Stromal cell of bone marrow (primary cell): ENCODE measurements around the gene RAB3B.
"Not testable (repeated sequence)": the region's sequence is repeated elsewhere in the genome, so short reads cannot be mapped to it uniquely, and the experiment has no call there.

Experiments used
- DNase-seq: peaks from one replicate; pipeline ENCODE4 v3.0.0-alpha.2; 2012; ENCODE audit warnings: low read depth

Gene RAB3B

DNA sequence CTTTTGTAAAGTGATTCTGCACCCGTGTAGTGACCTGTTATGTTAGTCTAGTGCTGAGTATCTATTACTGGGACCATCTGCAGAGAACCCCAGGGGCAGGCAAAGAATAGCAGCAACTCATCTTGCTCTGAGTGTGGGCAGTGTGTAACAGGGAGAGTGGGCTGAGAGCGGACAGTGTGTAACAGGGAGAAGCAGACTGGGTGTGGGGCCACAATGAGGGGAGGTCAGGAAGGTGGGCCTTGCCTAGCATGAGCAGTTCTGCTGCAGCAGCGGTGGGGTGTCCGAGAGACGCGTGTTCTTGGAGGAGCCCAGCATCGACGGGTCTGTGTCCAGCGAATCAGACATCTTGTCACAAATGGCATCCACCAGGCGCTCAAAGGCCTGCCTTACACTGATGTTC lies 70.8 kb downstream of the RAB3B start:
- no peak for DNase-seq

GRCh38 chr1:51916587-51917405 lies 73.7 kb downstream of the RAB3B start:
- DNase-seq = no peak

- DNase-seq = no peak
These were observed 74.5 kb downstream of the RAB3B start for GRCh38 chr1:51915951-51916350.

- no peak for DNase-seq
These were observed 77.6 kb downstream of the RAB3B start for GRCh38 chr1:51912881-51913280.

- DNase-seq = no peak
These were observed 80.1 kb downstream of the RAB3B start for GRCh38 chr1:51910221-51911000.

DNA sequence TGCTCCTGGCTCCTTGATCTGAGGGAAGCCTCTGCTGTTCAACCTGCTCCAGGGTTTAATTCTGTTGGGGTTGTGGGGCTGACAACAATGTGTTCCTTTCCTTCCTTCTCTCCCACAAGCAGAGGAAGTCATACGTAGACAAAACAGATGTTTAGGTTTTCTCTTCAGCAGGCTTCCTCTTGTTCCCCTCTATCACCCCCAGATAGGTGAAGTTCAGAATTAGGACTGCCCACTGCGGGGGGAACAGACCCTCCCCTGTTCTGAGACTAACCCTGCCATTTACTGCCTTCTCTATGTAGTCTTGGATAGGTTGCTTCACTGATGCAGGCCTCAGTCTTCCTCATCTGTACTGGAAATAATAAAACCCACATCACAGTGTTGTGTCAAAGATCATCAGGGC lies 82.0 kb downstream of the RAB3B start:
- no peak for DNase-seq

GRCh38 chr1:51907079-51907702 lies 83.3 kb downstream of the RAB3B start:
- DNase-seq = no peak

DNA sequence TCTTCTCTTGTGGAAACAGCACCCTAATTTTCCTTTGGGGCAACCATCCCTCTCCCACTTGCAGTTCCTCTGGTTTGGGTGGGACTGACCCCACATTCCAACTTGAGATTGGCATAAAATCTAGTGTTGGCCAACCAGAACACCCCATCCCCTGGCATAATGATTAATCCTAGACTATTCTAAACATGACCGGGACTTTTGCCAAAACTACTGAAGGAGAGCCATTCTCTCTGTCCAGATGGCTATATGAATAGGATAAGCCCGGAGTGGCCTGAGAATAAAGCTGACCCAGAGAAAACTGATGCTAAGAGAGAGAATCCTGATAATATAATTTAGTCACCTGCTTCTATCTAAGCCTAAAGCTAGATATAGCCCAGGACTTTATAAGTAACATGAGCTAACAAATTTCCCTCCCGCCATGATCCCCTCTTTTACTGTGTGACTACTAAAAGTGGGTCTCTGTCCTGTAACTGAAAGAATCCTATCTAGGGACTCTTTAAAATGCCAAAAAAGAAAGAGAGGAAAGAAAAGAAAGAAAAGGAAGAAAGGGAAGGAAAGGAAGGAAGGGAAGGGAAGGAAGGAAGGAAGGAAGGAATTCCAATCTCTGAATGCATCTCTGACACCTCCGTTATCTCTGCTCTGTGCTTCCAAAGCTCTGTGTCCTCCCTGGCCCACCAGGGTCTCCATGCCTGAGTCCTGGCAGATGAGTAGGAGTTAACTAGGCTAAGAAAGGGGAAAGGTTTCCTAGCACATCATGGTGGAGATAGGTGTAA lies 84.0 kb downstream of the RAB3B start:
- DNase-seq = no peak

GRCh38 chr1:51902456-51902855 lies 88.0 kb downstream of the RAB3B start:
- no peak for DNase-seq

DNA sequence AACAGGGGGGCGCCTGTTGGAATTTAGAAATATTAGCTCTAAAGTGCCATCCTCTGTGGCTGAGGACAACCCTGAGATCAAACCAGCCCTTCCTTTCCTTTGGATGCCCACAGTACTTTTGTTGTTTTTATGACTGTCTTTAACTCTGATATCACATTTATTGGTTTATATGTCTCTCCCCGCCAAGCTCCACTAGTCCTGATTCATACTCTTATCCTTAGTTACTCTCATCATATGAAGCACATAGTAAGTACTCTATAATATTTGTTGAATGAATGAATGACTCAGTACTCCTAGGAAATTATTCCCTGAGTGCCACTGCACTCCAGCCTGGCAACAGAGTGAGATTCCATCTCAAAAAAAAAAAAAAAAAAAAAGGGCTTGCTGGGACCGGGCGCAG lies 89.3 kb downstream of the RAB3B start:
- DNase-seq = no peak

DNA sequence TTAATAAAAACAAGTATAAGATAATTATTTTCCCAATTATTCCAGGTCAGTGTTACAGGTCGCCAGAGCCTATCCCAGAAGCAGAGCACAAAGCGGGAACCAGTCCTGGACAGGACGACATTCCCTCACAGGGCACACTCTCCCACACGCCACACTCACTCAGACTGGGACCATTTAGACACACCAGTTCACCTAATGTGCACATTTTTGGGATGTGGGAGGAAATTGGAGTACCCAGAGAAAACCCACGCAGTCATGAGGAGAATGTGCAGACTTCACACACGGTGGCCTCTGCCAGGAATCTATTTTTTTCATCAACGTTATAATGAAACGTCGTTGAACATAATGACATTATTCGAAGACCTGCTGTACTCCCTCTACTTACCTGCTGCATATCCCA lies 91.5 kb downstream of the RAB3B start:
- DNase-seq = no peak

DNA sequence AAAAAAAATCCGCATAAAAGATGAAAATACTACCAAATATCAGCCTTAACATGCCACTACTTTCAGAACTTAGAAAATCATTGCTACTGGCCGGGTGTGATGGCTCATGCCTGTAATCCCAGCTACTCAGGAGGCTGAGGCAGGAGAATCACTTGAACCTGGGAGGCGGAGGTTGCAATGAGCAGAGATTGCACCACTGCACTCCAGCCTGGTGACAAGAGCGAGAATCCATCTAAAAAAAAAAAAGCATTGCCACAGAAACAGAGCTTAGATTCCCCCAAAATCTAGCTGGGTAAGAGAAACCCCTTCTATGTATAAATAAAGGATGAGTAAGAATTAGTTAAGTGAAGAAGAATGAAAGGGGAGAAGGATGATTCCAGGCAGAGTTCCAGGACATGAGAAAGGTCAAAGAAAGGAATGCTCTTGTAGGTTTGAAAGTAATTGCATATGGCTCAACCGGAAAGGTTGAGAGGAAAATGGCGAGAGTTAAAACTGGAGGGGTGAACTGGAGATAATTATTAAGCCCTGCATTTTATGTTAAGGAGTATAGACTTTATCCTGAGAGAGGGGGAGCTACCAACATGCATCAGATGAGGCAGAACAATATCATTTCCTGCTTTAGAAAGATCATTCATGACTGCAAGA lies 92.3 kb downstream of the RAB3B start:
- no peak for DNase-seq

GRCh38 chr1:51897699-51898031 lies 92.8 kb downstream of the RAB3B start:
- DNase-seq = no peak

DNA sequence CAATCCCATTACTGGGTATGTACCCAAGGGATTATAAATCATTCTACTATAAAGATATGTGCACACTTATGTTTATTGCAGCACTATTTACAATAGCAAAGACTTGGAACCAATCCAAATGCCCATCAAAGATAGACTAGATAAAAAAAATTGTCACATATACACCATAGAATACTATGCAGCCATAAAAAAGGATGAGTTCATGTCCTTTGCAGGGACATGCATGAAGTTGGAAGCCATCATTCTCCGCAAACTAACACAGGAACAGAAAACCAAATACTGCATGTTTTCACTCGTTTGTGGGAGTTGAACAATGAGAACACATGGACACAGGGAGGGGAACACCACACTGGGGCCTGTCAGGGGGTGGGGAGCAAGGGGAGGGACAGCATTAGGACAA lies 95.8 kb downstream of the RAB3B start:
- DNase-seq = not testable (repeated sequence)

DNA sequence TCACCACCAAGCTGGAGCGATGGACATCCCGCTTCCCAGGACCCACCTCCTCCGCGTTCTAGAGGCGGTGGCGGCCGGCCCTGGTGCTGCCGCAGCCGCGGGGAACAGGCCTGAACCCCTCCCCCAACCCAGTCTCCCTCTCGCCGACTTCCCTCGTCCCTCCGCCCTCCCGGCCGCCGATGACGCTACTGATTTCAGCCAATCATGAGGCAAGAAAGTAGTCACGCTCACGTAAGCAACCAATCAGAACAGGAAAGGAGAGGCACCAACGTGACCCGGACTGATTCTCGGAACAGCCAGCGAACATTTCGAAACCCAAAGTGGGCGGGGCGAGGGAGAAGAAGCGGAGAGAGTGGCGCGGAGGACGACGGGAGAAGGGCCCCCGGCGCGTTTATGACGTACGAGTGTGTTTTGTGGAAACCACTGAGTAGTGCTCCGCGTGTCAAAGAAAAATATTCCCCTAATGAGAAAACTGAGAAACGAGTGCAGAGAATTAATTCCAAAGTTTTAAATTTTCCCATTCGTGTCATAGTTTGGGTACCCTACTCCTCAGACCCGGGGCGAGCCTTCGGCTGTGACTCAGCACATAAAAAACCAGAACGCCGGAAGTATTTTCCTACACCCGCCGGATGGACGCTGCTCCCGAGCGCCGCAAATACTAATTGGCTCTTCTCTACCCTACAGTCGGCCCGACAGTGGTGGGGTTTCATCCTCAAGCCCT lies 111.7 kb downstream of the RAB3B start, which contains the start of gene NRDC:
TSS of gene NRDC (minus strand) at position 112 of the 721 bp plus-strand sequence. CDS start 112 bp downstream, outside the sequence.
- DNase-seq = peak; percentile 100

- DNase-seq = no peak
These were observed 112.2 kb downstream of the RAB3B start for GRCh38 chr1:51878308-51878615.

DNA sequence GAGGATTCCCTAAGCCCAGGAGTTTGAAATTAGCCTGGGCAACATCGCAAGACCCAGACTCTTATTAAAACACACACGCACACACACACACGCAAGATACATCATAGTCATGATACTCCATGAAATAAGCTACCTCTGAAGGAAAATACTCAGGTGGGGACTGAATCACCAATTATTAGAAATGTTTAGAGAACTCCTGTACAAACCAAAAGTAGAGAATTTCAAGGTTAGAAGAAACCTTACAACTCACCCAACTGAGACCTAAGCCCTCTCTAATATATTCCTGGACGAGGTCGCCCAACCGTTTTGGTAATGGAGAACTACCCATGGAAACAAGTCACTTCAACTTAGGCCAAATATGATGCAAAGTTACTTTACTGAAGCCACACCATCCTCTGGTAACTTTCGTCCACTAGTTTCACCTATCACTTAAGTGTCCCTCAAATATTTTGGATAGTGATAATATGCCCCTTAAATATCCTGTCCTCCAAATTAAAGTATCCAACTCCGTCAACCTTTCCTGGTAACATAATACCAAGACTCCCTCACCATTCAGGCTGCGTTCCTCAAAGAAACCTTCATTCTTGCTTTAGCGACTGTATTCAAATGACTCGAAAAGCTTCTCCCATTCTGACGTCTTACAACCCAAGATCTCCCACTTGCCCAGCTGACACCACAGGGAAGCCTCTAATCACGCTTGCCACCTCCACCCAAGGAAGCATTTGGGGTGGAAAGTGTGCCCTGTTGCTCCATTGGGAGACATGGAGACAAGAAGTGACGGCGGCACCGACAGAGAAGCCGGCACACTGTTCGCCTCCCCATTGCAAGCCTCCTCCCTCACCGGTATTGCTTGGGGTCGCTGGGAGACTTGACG lies 112.8 kb downstream of the RAB3B start:
- no peak for DNase-seq

- DNase-seq = no peak
These were observed 114.7 kb downstream of the RAB3B start for GRCh38 chr1:51875836-51876235.

DNA sequence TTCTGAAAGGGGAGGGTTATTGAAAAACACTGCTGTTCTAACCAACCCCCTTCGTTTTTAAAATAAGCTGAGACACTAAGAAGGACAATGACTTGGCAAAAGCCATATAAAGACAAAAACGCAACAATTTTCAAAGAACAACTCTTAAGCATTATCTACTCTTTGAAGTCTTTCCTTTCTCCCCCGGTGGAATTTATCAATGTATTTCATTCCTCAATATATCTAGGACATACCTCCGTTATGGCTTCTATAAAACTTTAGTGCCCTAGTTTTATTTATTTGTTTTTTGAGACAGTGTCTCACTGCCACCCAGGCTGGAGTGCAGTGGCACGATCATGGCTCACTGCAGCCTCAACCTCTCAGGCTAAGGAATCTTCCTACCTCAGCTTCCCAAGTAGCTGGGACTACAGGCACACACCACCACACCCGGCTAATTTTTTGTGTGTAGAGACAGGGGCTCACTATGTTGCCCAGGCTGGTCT lies 115.2 kb downstream of the RAB3B start:
- no peak for DNase-seq

- DNase-seq = not testable (repeated sequence)
These were observed 117.2 kb downstream of the RAB3B start for GRCh38 chr1:51873270-51873669.
